NCI-H2227 (cell line): ENCODE data around the gene SSC5D.
"Not testable (repeated sequence)": the region's sequence is repeated elsewhere in the genome, so short reads cannot be mapped to it uniquely, and the experiment has no call there.

Experiments
- DNase-seq: peaks from one replicate; lab custom pipeline; 2025; ENCODE audit not compliant: unreplicated experiment; lab: John Stamatoyannopoulos, UW

The SSC5D gene

GRCh38 chr19:55502197-55502952 is 14.1 kb downstream of the SSC5D start:
- DNase-seq = no peak

- no peak for DNase-seq
These were observed 14.9 kb downstream of the SSC5D start for GRCh38 chr19:55503157-55503501.

DNA sequence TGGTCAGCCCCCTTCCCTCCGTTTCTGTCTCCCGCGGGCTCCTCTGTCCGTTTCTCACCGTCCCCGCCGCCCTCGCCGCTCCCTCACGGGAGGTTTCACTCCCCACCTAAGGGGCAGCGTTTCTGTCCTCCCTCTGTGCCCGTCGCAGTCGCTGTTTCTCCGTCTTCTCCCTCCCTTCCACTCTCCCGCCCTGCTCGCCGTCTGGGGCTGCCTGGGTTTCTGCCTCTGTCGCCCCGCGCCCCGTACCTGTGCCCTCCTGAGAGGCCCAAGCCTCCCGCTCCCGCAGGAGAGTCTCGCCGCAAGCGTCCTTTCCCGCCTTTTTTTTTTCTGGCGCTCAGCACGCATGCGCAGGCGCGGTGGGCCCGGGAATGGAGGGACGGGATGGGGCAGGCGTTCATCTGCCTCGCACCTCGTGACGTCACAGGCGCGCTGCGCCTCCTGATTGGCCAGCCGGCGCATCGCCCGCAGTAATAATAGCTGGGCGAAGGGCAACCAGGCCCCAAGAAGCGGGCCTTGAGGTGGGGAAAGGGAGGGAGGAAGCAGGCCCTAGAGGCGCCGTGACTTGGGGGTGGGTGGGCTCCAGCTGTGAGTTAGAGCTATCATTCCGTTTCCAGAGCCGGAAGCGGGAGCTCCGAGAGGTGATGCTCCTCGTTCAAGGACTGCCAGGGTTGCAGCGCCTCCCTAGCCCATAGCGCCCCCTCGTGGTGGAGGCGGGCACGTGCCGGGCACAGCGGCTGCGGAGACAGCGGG is 15.4 kb downstream of the SSC5D start:
- DNase-seq = no peak

DNA sequence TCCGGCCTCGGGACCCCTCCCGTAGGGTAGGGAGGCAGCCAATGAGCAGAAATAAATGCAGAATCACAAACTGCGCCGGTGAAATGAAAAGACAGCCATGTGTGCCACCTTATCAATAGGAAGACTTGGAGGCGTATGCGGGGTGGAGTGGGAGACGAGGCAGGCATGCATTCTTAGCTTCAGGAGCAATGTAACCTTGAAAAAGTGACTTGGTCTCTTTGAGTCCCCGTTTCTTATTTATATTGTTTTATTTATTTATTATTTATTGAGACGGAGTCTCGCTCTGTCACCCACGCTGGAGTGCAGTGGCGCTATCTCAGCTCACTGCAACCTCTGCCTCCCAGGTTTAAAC is 16.0 kb downstream of the SSC5D start:
- no peak for DNase-seq

DNA sequence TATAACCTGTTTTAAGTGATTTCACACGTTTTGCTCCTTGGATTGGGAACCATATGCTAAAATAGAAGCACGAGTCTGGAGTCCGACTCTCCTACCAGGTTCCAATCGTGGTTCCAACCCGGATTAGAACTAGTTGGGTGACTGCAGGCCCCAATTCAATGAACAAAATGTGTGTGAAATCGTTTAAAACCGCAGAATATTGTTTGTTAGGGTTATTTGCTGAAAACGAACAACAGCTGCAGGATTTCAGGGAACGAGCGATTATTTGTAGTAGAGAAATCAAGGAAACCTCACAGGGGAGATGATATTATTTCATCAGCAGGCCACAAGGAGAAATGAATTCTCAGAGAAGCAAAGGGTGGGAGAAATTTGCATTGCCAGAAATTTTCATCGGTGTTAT is 16.7 kb downstream of the SSC5D start:
- no peak for DNase-seq

DNA sequence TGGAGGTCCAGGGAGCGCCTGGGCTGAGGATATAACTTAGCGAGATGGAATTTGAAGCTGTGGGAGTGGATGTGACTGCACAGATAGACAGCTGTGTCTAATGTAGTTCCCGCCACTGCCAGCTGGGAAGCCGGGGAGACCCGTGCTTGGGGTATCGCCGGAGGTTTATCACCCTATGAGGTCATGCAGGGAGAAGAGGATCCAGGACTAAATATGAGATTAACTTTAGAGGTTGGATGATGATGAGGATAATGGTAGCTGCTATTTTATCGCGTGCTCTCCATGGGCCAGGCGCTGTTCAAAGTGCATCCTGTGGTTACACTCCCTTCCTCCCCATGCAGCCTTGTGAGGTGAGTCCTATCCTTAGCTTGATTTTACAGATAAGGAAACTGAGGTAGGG is 19.9 kb downstream of the SSC5D start:
- DNase-seq = no peak

DNA sequence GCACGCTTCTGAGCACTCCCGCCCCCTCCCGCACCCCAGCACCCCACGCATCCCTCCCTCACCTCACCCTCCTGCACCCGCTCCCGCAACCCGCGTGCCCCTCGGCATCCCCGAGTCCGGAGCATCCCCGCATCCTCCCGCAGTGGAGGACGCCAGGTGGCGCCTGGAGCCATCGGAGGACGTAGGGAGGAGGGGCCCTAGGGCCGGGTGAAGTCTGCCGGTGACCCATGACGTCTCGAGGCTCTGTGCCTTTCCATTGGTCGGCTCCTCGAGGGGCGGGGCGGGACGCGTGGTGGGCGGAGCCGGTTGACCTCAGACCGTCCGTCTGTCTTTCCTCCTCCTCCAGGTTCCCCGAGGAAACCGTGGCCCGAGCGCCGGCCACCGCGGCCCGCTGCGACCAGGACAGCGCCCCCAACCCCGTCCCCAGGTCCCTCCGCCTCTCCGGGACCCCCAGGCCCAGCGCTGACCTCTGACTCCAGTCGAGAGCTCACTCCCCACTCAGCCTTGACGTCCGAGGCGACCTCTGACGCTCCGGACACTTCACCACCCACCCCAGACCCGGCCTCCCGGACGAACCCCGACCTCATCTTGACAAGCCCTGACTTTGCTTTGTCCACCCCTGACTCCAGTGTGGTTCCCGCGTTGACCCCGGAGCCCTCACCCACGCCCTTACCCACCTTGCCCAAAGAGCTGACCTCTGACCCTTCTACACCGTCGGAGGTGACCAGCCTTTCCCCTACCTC is 28.8 kb downstream of the SSC5D start:
- DNase-seq = peak; percentile 99

DNA sequence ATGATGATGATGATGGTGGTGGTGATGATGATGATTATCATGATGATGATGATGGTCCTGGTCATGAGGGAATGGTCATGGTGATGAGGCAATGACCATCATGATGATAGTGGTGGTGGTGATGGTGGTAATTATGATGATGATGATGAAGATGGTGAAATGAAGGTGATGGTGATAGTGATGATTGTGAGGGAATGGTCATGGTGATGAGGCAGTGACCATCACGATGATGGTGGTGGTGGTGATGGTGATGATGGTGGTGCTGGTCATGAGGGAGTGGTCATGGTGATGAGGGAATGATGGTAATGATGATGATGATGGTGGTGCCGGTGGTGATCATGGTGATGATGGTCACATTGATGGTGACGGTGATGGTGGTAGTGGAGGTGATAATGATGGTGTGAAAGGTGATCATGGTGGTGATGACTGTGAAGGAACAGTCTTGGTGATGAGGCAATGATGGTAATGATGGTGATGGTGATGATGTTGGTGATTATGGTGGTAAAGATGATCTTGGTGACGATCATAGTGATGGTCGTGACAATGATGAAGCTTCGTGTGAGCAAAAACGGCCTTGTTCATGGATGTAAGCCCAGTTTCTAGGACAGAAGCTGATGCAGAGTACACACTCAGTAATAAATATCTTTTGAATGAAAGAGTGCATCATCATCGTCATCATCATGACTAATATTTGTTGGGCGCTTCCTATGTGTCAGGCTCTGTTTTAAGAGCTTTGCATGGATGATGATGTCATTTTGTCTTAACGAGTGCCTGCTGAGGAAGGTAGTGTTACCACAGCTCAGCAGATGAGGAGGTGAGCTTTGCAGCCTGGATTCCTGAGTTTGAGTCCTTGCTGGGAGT is 31.4 kb downstream of the SSC5D start:
- no peak for DNase-seq

GRCh38 chr19:55520691-55521292 is 32.6 kb downstream of the SSC5D start:
- DNase-seq = no peak

GRCh38 chr19:55525289-55526101 is 37.3 kb downstream of the SSC5D start:
- no peak for DNase-seq

DNA sequence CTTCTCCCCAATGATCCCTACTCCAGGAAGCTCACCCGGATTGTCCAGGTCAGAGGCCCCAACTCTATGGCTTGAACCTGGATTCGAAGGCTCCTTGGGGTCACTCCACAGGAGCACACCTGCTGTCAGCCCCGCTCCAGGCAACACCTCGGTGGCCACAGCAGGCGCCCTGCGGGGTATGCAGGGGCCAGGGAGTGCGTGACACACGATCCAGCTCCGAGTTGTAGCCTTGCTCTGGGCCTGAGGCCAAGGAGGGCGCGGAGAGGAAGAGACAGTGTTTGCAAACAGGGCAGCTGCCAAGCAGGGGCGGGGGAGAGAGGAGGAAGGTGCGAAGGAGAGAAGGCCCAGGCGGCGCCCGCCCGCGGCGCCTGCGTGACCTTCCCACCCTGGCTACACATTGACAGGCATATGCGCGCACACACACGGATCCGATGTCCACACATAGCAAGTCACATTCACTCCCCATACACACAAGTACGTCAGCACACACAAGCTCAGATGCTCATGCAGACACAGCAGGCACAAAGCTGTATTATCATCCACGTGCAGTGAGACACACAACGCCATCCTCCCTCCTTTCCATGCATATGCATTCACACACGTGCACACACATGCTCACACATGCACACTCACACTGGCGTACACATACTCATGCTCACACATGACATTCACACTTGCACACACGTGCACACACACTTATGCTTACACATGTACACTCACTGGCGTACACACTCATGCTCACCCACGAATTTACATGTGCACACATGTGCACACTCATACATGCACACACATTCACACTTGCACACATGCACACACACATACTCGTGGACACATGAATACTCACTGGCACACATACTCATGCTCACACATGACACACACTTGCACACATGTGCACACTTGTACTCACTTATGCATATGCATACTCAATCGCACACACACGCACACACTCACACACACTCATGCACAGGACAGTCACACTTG is 38.3 kb downstream of the SSC5D start:
- peak; percentile 69 for DNase-seq

- DNase-seq = no peak
These were observed 39.2 kb downstream of the SSC5D start for GRCh38 chr19:55527197-55528029.

DNA sequence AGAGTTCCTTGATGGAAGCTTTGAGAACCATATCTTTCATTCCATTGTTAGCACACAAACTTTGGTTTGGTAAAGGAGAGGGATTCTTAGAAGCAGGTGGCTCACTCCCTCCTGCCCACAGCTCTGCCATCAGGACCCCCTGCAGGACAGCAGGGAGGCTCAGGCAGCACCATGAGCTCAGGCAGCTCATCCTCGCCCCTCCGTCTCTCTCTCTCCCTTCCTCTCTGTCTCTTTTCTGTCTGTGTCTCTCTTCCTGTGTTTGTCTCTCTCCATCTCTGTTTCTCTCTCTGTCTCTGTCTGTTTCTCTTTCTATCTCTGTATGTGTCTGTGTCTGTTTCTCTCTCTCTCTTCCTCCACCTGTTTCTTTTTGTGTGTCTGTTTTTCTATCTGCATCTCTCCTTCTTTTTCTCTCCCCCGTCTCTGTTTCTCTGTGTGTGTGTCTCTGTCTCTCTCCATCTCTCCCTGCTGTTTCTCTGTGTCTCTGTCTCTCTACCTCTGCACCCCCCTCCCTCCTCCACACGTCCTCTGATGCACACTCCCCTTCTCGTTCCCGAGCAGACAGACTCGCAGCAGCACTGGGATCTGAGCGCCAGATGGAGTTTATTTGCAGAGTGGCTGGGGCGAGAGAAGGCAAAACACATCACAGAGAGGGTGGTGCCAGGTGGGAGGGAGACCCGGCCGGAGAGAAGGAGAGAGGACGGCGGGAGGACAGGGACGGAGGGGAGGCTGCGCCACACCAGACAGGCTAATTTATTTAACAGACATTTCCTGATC is 40.0 kb downstream of the SSC5D start:
- DNase-seq = peak; percentile 89

DNA sequence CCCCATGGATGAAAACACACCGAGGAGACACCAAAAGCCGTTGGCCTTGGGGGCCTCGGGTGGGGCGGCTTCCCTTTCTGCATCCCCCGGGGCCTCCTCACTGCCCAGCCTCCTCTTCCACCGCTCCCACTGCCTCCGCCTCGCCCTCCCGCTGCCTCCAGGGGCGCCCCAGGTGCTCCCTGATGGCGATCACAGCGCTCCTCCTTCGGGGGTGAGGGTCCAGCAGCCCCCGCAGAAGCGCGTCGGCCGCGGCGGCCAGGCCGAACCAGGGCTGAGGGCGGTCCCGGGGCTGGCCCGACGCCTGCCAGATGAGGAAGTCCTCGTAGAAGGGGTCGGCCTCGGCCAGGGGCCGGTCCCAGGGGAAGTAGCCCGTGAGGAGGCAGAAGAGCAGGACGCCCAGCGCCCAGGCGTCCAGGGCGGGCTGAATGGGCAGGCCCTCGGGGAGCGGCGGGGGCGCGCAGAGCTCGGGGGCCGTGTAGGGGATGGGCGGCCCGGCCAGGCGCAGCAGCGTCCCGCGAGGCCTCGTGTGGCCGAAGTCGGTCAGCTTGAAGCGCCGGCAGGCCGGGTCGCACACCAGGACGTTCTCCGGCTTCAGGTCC is 41.5 kb downstream of the SSC5D start:
- DNase-seq = no peak

DNA sequence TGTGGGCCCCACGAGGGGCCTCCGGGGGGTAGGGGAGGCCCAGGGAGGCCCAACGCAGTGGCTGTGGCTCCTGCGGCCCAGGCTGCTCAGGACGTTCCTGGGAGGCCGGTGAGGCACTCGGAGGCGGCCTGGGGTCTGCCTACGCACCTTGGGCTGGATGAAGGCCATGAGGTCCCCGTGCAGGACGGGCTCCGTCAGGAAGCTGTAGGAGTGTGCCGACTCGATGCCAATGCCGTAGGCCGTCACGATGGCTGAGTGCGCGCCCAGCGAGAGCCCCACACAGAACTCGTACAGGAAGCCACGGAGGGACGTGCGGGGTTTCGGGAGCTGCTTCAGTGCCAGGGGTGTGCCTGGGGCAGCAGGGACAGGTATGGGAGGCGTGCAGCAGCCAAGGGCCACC is 42.8 kb downstream of the SSC5D start:
- DNase-seq = no peak

- DNase-seq = not testable (repeated sequence)
These were observed 46.0 kb downstream of the SSC5D start for GRCh38 chr19:55534280-55534679.
